HG02973 (cell line): Measurements from ENCODE around the gene EPSTI1.

Experiments used
- ATAC-seq: cut with Tn5 transposase; IDR thresholded peaks from one replicate; pipeline ENCODE4 v1.9.1; 2021; ENCODE audit warnings: moderate library complexity; ENCODE audit not compliant: unreplicated experiment

Gene EPSTI1

DNA sequence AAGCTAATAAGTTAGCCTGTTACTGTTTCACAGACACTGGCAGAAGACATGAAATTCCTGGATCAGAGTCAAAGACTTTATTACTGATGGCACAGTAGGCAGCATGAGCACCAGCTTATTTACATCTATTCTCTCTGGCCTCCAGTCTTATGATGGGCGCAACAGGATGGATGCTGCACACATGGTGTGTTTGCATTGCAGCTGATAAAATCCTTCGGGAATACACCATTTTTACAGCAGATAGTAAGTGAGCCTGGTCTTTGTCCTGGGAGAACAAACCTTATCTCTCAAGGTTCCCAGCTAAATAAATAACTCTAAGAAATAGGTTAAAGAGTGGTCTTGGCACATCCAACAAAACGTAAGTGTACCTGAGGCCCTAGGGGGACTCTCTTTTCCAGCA, 16.0 kb downstream of the EPSTI1 start:
- no peak for ATAC-seq

DNA sequence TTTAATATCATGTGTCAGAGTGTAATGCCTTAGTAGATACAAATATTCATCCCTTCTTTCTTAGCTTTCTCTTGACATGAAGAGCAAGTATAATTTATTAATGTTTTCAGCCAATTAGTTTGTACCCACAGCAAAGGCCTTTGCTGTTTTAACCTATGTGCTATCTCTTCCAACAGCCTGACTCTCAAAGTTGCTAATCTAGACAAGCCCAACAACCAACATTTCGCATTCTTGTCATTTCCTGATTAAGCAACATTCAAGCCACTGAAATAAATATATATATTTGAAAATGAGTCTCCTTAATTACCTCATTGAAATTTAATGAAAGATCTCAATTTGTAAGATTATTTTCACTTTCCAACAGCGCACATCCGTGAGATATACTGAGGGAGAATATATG, 18.5 kb downstream of the EPSTI1 start:
- no peak for ATAC-seq

DNA sequence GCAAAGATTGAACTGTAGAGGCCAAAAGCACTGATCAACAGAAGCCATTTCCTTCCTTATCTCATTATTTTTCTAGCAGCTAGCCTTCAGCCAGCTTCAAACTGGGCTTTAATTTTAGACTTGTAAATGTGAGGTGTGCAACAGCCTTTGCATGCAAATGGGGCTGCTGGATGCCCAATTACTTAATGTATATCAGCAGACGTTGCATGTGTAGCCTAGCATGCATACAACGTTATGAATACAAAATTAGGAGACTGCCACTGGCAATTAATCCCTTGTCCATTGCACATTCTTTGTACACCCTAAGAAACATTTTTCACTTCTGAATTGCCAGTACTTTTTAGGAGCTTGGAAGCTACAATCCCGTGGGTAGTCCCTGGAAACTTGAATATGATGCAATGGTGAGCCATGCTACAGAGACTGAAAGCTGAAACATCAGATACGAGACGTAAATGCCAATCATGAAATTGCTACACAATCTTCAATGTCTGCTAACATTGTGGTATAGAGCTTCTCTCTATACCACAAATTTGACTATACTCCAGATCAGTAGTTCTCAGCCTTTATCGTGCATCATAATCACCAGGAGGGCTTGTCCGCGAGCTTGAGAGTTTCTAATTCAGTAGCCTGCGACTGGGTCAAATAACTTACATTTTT, 20.2 kb downstream of the EPSTI1 start:
- ATAC-seq, result no peak

DNA sequence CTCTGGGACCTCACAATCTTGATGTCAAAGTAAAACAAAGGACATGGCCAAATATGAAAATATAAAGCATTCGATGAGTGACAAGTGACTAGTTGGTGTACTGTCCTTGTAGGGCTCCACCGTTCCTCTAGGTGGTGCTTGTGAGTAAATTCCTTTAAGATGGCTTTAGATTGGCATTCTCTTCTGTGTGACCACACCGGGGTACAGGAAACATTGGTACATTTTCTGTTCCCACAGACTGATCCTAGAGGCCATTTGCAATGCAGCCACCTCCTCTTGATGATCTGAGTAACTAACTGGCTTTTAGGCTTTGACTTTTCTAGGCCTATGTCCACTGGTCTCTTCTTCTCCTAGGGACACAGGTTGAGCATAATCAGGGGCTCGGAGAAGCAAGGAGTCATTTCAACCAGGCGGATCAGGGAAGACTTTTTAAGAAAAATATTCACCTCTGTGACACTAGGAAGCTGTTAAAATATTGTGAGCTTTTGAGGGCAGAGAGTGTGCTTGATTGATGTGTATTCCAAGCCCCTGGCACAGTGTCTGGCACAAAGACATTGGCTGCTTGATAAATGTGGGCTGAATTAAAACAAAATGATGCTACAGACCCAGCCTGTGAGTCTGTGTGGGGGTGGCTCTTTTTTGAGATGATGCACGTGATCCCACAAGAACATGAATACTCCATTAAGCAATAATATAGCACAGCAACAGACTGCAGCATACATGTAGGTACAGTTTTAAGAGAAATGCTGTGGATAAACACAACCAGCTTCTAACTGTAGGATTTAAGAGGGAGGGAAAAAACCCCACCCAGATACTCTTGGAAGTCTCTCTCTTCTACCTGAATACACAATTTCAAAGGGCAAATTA, 21.0 kb downstream of the EPSTI1 start:
- ATAC-seq, result no peak

DNA sequence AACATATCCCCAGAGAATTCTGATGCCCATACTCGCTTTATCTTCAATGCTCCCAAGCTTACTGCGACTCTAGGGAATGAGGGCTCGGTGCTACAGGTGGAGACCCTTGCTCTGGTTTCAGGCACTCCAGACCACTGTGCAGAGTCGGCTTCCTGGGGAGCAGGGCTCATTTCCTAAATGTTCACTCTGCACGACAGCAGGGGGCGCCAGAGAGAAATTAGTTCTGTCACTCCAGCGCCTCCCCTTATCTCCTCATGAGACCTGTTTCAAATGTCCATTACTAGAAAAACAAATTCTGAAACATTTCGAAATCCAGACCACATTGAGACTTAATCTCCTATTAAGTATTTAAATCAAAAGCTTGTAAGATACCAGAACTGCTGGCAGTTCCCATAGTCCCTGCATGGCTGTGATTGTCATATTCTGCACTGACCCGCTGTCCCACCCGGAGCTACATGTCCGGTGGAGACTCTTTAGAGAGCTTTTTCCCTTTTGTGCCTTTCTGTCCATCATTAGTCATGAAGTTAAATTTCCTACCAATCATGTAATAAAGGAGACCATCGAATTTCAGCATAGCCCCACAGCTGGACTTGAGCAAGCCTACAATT, 22.4 kb downstream of the EPSTI1 start:
- ATAC-seq, result peak; percentile 48

DNA sequence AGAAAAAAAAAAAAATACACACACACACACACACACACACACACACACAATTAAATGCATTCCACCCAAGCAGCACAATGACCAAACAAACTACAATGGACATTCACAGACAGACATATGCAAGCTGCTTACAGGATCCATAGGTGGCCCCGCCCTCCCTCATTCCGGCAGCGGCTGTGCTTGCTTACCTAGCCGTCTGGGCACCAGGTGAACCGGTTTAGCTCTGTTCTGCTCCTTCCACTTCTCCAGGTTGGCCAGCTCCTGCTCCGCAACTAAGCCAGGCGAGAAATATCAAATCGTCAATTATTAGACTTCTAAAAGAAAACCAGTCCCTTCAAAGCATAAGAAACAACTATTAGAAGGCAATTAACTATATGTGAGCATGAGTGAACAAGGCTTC, 23.1 kb downstream of the EPSTI1 start:
- no peak for ATAC-seq

DNA sequence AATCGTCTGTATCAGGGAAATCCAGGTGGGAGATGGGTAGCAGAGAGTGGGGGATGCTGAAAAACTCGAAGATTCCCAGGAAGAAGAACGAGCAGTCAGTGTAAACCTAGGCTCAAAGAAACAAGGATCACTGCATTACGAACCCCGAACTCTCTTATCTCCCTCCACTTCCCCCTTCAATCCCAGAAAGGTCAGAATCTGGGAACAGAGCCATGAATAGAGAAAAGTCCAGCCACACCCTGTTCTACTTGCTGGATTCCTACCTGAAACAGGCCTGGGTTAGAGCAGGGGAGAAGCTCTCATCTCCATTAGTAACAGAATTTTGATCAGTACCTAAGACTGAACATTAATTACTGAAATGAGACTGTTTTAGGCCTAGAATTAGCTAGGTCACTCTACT, 24.4 kb downstream of the EPSTI1 start:
- no peak for ATAC-seq

DNA sequence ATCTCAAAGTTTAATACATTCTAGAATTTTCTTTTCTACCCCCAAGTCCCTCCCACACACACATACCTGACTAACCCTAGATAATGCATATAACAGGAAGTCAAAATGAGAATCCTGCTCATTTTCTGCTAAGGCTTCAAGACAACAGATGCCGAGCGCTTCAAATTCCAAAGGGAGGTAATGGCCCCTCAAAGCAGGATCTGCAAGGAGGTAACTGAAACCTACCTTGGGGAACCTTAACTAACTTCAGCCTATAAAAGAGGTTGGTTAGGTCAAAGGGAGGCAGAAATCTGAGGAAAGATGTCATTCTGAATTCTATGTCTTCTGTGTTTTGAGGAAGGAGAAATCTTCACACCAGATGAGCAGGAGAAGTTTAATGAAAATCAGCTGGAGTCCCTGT, 26.8 kb downstream of the EPSTI1 start:
- ATAC-seq, result no peak

DNA sequence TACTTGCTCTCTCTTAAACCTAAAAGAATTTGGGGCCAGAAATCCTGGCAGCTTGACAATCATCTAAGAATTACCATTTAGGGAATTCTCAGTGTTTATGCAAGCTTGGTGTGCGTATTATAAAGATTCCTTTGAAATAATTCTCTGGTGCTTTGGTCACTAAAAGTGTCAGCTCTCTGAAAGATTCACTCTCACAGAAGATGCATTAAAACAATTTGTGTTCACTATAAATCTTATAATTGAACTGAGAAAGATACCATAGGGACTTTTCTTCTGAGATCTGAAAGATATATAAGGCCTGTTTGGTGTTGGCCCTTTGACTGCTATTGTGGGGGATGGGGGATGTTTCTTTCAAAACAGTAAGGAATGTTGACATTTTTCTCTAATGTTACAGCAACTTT, 27.3 kb downstream of the EPSTI1 start:
- no peak for ATAC-seq

DNA sequence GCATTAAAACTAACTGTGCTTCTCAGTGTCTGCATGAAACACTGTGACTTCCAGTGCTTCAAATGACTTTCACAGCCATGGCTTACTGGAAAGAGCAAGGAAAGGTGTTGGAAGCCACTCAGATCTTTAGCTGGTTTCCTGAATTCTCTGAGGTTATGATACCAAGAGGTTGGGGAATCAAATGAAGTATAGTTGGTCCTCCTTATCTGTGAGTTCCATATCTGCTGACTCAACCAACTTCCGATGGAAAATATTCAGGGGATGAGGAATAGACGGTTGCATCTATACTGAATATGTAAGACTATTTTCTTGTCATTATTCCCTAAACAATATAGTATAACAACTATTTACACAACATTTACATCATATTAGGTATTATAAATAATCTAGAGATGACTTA, 32.4 kb downstream of the EPSTI1 start:
- ATAC-seq, result no peak

DNA sequence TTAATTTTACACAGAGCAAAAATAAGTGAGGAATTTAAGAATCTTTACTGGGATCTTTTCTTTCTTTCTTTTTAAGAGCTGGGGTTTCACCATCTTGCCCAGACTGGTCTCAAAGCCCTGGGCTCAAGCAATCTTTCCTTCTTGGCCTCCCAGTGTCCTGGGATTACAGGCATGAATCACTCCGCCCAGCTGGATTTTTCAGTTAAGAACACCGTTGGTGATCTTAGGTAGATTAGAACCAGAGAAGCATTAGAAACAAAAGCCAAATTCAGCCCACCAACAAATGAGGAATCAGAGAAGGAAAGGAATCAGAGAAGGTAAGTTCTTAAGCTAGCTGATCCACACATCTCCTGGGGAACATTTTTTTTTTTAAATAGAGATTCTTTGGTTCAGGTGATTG, 34.2 kb downstream of the EPSTI1 start:
- no peak for ATAC-seq

DNA sequence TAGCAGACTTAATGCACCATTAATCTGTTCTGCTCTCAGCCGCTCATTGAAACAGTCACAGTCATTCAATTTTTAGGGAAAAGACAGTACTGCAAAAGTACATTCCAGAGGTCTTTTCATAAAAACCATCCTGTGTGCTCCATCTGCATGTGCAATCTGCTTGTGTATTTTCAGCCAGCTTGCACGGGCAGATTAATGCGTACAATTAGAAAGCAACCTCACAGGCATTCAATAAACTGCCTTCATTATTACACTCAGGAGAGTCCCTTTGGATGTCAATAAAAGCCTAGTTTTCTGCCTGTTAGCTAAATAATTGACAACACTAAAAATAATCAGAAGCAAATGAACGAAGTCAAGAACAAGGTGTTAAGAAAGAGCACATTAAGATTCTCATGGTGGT, 41.9 kb downstream of the EPSTI1 start:
- ATAC-seq, result no peak

DNA sequence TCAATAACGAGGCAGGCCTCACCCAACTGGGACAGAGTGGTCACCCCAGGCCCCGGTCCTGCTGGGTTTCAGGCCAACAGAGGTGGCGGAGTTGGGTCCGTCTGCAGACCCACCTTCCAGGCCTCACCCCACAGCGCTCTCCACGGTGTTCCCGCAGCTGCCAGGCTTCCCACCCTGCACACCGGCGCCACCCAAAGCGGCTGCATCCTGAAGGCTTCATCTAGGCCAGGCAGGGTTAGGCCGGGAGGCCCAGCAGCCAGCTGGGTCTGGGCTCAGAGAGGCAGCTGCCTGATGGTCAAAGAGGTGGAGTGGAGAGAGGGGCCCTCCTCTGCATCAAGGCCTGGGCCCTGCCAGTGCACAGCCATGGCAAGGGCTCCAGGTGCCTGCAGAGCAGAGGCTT, 44.1 kb downstream of the EPSTI1 start:
- ATAC-seq, result no peak

DNA sequence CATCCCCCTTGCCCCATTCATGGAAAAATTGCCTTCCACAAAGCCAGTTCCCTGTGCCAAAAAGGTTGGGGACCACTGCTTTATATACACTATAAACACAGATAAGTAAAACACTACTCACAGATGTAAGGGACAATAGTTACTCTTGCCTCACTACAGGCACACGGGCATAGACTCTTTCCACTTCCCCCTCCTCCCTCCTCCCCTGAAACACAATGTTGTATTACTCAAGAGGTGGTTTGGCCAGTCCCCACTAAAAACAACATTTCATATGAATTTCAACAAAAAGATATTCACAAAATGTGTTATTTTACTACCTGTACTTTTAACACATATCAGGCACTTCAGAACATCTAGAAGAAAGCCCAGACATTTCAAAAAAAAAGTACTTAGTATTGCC, 45.1 kb downstream of the EPSTI1 start:
- no peak for ATAC-seq

DNA sequence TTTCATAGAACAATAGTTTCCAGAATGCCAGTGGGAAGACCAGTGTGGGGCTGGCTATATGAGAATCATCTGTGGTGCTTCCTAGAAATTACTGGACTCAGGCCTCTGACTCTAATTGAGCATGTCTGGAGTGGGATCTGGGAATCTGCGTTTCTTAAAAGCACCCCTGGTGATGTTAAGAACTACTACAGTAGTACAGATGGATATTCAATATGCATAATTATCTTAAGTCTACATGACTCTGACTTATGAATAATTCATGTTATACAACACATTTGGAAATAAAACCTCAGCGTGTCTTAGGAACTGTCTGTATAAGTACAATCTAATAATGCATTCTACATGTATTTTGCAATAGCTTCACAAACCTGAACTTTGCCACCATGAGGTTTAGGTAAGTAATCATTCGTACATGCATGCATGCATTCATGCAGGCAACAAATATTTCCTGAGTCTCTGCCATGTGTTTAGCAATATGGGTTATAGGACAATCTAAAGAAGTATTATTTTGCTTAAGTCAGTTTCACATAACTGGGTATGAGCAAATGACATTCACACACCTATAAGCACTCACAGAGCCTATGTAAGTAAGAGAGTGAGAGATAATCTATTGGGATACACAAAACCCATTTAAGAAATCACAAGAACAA, 62.0 kb downstream of the EPSTI1 start:
- no peak for ATAC-seq

DNA sequence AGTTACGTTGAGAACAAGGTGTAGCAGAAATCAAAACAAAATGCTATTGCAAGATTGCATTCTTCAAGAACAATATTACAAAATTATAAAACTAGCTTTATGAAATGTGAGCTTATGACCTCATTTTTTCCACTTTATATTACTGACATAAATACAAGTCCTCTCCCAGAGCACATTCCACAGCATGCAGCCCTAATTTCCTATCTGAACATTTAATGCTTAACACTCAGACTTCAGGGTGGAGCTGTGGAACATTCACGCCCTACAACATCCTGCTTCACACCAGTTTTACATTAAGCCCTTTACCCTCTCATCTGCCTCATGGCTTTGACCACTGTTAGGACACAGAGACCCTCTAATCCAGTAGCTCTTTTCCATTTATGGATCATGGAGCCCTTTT, 65.5 kb downstream of the EPSTI1 start:
- ATAC-seq, result no peak

DNA sequence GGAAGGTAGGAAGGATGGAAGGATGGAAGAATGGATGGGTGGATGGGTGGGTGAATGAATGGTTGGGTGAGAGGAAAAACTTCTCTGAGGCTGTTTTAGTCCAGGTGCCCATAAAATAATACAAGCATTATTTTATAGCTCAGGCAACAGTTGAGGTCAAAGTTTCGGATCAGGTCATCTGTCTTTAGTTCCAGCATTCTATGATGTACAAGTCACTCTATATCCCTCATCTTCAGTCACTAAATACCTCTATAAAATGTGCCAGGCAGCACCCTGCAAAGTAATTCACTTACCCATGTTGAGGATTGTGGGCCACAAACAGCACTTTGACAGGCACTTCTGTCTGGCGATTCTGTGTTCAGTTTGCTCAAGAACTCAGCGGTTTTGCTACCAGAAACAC, 66.0 kb downstream of the EPSTI1 start:
- no peak for ATAC-seq

DNA sequence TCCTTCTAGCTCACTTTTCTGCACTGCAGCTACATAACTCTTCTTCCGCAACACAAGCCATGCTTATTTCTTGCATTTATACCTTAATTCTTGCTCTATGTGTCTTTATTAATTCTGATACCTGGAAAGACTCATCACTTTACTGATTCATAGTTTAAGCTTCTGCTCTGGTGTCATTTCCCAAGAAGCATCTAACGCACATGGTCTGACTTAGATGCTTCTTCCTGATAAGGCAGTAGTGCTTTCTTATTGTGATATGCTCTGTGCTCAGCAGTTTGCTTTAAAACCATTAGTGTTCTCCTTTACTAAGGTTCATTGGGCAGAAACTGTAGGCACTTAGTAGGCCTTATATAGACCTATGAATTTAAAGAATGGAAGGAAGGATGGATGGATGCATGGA, 66.4 kb downstream of the EPSTI1 start:
- no peak for ATAC-seq

DNA sequence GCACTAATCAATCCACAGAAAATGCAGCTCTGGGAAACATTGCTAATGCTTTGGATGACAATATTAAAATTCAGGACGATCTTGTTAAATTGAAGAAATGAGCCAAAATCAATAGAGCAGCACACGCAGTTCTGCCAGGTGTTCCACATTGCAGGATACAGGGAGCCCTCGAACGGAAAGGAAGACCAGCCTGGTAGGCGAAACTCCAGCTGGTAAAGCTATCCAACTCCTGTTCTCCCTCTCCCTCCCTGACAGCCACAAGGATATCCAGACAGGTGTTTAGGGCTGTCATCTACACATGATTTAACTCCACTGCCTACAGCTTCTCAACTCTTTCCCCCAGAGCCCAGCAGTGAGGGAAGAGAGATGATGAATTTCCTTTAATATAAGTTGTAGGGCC, 67.7 kb downstream of the EPSTI1 start:
- no peak for ATAC-seq

DNA sequence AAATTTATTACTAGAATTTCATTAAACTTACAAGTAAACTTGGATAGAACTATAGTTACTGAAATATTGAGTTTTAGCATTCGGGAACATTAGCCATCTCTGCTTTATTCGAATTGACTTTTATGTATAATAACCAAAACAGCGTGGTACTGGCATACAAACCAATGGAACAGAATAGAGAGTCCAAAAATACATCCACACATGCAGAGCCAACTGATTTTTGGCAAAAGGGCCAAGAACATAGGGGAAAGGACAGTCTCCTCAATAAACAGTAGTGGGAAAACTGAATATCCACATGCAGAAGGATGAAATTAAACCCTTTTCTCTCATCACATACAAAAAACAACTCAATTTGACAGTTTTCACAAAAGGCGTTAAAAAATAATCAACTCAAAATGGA, 84.3 kb downstream of the EPSTI1 start:
- ATAC-seq, result no peak

DNA sequence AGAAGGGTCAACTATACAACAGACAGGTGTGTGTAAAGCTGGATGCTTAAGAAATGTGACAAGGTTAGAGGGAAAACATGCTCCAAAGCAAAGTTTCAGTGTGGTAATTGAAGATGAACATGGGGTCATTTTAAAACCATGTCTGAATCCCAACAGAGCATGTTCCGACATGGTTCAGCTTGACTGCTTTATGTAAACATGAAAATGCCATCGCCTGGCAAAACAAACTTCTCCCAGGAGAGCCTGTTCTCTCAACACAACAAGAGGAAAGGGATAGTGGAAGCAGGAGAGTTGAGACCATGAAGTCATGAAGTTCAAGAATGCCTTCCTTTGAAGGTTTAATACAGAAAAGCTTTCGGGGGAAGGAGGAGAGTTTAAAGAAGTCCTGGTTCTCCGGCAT, 85.8 kb downstream of the EPSTI1 start:
- no peak for ATAC-seq

DNA sequence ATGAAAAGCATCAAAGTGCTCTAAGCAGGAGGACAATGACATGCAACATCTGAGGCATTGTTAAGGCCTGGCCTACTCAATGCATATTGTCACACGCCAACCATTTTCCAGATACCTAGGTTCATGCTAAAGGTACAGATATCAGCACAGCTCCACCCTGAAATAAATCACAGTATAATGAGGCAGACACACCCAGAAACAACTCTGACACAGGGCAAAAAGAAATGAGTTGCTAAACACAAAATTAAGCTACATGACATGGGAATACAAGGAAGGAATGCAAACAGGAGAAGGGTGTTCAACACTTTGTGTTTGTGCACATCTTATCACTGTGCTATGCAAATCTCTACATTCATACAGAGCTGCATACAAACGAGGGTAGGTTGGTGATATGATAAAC, 86.5 kb downstream of the EPSTI1 start:
- no peak for ATAC-seq
